ENCODE data around the gene TMEM33.
A peak's percentile ranks its signal among the peaks of the same experiment; 100 is the strongest.

TMEM33 gene

GRCh38 chr4:41940834-41941233 lies 5.6 kb downstream of the TMEM33 start:
- DNase-seq, result no peak

GRCh38 chr4:41943506-41943905 lies 8.3 kb downstream of the TMEM33 start:
- DNase-seq, result no peak

- no peak for DNase-seq
Observed at GRCh38 chr4:41944089-41944488, 8.9 kb downstream of the TMEM33 start.

- DNase-seq, result no peak
Observed at GRCh38 chr4:41949531-41949930, 14.3 kb downstream of the TMEM33 start.

GRCh38 chr4:41957634-41958033 lies 22.4 kb downstream of the TMEM33 start:
- DNase-seq, result no peak

GRCh38 chr4:41963105-41963504 lies 27.9 kb downstream of the TMEM33 start:
- no peak for DNase-seq

GRCh38 chr4:41964401-41964800 lies 29.2 kb downstream of the TMEM33 start:
- no peak for DNase-seq

- DNase-seq, result no peak
Observed at GRCh38 chr4:41967392-41967791, 32.2 kb downstream of the TMEM33 start.

- DNase-seq, result no peak
Observed at GRCh38 chr4:41969671-41970070, 34.4 kb downstream of the TMEM33 start.

- no peak for DNase-seq
Observed at GRCh38 chr4:41975341-41975740, 40.1 kb downstream of the TMEM33 start.

- DNase-seq, result no peak
Observed at GRCh38 chr4:41976775-41977516, 41.7 kb downstream of the TMEM33 start.

GRCh38 chr4:41977709-41978108 lies 42.5 kb downstream of the TMEM33 start:
- no peak for DNase-seq

- no peak for DNase-seq
Observed at GRCh38 chr4:41981456-41981855, 46.2 kb downstream of the TMEM33 start, which contains the start of gene DCAF4L1. DCAF4L1 (plus strand) TSS chr4:41981756; CDS start chr4:41981793, 37 bp downstream.

GRCh38 chr4:41982716-41983115 lies 47.5 kb downstream of the TMEM33 start:
- DNase-seq, result no peak

GRCh38 chr4:41985151-41985550 lies 49.9 kb downstream of the TMEM33 start:
- DNase-seq, result no peak

GRCh38 chr4:41989994-41990364 lies 54.8 kb downstream of the TMEM33 start:
- DNase-seq, result peak; percentile 39

GRCh38 chr4:41990365-41991111 lies 55.3 kb downstream of the TMEM33 start, which contains the start of gene SLC30A9:
SLC30A9 (plus strand) TSS chr4:41990530; CDS start chr4:41990652, 122 bp downstream.
- peak; percentile 97 for DNase-seq

- DNase-seq, result no peak
Observed at GRCh38 chr4:41991916-41992767, 56.9 kb downstream of the TMEM33 start.

GRCh38 chr4:41992967-41993857 lies 58.0 kb downstream of the TMEM33 start:
- no peak for DNase-seq

GRCh38 chr4:41994461-41994985 lies 59.3 kb downstream of the TMEM33 start:
- no peak for DNase-seq

GRCh38 chr4:41998019-41998418 lies 62.8 kb downstream of the TMEM33 start:
- DNase-seq, result no peak

- no peak for DNase-seq
Observed at GRCh38 chr4:41999321-41999720, 64.1 kb downstream of the TMEM33 start.

Measured in midbrain (tissue), 1 donor.